Measurements from ENCODE around the gene GLS. TPM values are rescaled to one million over a fixed set of nuclear protein-coding genes. Genes with fewer than 3 reads are reported as not detected.

Gene GLS
- total RNA-seq, 4 donors from 2014 or later: 111 to 139 (median 129) TPM

- no peak for TF ChIP-seq CTCF (IDR thresholded peaks at IDR 0.05; ENCODE audit: low read depth)
These were observed 46.7 kb downstream of the GLS start for GRCh38 chr2:190927301-190927700.

- no peak for TF ChIP-seq CTCF (IDR thresholded peaks at IDR 0.05; ENCODE audit: low read depth)
These were observed 49.3 kb downstream of the GLS start for GRCh38 chr2:190929919-190930318.

- TF ChIP-seq CTCF (IDR thresholded peaks at IDR 0.05; ENCODE audit: low read depth): no peak
These were observed 49.8 kb downstream of the GLS start for GRCh38 chr2:190930411-190930810.

- TF ChIP-seq CTCF (IDR thresholded peaks at IDR 0.05; ENCODE audit: low read depth): no peak
These were observed 51.9 kb downstream of the GLS start for GRCh38 chr2:190932514-190932913.

GRCh38 chr2:190933361-190933760 is 52.7 kb downstream of the GLS start:
- TF ChIP-seq CTCF (IDR thresholded peaks at IDR 0.05; ENCODE audit: low read depth): no peak

- no peak for TF ChIP-seq CTCF (IDR thresholded peaks at IDR 0.05; ENCODE audit: low read depth)
These were observed 54.4 kb downstream of the GLS start for GRCh38 chr2:190935054-190935453.

GRCh38 chr2:190938771-190939335 is 58.2 kb downstream of the GLS start:
- TF ChIP-seq CTCF (IDR thresholded peaks at IDR 0.05; ENCODE audit: low read depth): no peak

All from subcutaneous adipose tissue (tissue), 4 donors.